SK-N-SH (cell line): ENCODE results near the gene SNCG. TPM values are rescaled to one million over a fixed set of nuclear protein-coding genes. Genes with fewer than 3 reads are reported as not detected.
A peak's percentile ranks its signal among the peaks of the same experiment; 100 is the strongest.
"Not testable (repeated sequence)": the region's sequence is repeated elsewhere in the genome, so short reads cannot be mapped to it uniquely, and the experiment has no call there.

Experiments used
- CTCF ChIA-PET: fragments of 300-600, 350-600 bp; formaldehyde crosslinking; extraction: SDS; loops from one replicate; lab custom pipeline; 2021; lab: Yijun Ruan, JAX
- POLR2A ChIA-PET: fragments of 350-600 bp; sonication (Branson Sonifier 250); formaldehyde crosslinking; extraction: SDS; loops from one replicate; lab custom pipeline; 2020; ENCODE audit warnings: antibody characterized with exemption, inconsistent platforms; lab: Yijun Ruan, JAX
- DNase-seq: peaks from one replicate; pipeline ENCODE4 v3.0.0; 2012
- H2AFZ ChIP-seq: fragments of 200-600 bp; sonication (generic); 2 replicates; pipeline ENCODE4 v1.8.1; 2016; ENCODE audit warnings: antibody characterized with exemption, mild to moderate bottlenecking, low read depth
- H3F3A ChIP-seq: fragments of 200-600 bp; sonication (generic); replicated peaks from 2 replicates; pipeline ENCODE3; 2016; ENCODE audit warnings: antibody characterized with exemption, mild to moderate bottlenecking; ENCODE audit not compliant: insufficient read depth
- H3K27ac ChIP-seq, 2 experiments: fragments of 200-500 bp in 1 of 2; fragments of 200-600 bp in 1 of 2; sonication (Bioruptor generic) in 1 of 2; sonication (generic), shearing (Covaris generic) in 1 of 2; 2 replicates each; pipeline versions ENCODE4 v1.5.1 to v1.6.1; 2014 to 2016; ENCODE audit warnings: low read depth in 2 of 2, inconsistent platforms in 1 of 2, low read length in 1 of 2, mild to moderate bottlenecking in 1 of 2, mixed read lengths in 1 of 2
- H3K27me3 ChIP-seq: fragments of 200-600 bp; sonication (generic), shearing (Covaris generic); 2 replicates; pipeline ENCODE4 v1.6.1; 2016; ENCODE audit warnings: mixed run types; ENCODE audit not compliant: insufficient read depth
- H3K36me3 ChIP-seq, 2 experiments: fragments of 200-500 bp in 1 of 2; fragments of 200-600 bp in 1 of 2; sonication (Bioruptor generic) in 1 of 2; sonication (generic) in 1 of 2; replicated peaks in 1 of 2; 2 replicates each; pipeline versions ENCODE3 to v1.5.1; 2014 to 2016; ENCODE audit warnings: low read length in 1 of 2, mild to moderate bottlenecking in 1 of 2; ENCODE audit not compliant: insufficient read depth in 2 of 2, control insufficient read depth in 1 of 2
- H3K4me1 ChIP-seq, 2 experiments: fragments of 200-500 bp in 1 of 2; fragments of 200-600 bp in 1 of 2; sonication (Bioruptor generic) in 1 of 2; sonication (generic), shearing (Covaris generic) in 1 of 2; 2 replicates each; pipeline versions ENCODE4 v1.5.1 to v1.6.1; 2014 to 2016; ENCODE audit warnings: low read depth in 1 of 2, low read length in 1 of 2, mixed run types in 1 of 2; ENCODE audit not compliant: insufficient read depth in 2 of 2, control insufficient read depth in 1 of 2
- H3K4me2 ChIP-seq: fragments of 200-600 bp; sonication (generic), shearing (Covaris generic); 2 replicates; pipeline ENCODE4 v1.6.1; 2017; ENCODE audit warnings: mixed run types
- H3K4me3 ChIP-seq, 2 experiments: fragments of 200-500 bp in 1 of 2; fragments of 200-600 bp in 1 of 2; sonication (Bioruptor generic) in 1 of 2; sonication (generic), shearing (Covaris generic) in 1 of 2; 2 replicates each; pipeline versions ENCODE4 v1.5.1 to v1.8.1; 2014 to 2016; ENCODE audit warnings: low read depth in 2 of 2, inconsistent platforms in 1 of 2, low read length in 1 of 2, mild to moderate bottlenecking in 1 of 2, mixed read lengths in 1 of 2, moderate library complexity in 1 of 2
- H3K79me2 ChIP-seq: fragments of 200-600 bp; sonication (generic); 2 replicates; pipeline ENCODE4 v1.8.1; 2017; ENCODE audit warnings: mild to moderate bottlenecking; ENCODE audit not compliant: insufficient read depth
- H3K9ac ChIP-seq: fragments of 200-600 bp; sonication (generic); 2 replicates; pipeline ENCODE4 v1.6.1; 2017; ENCODE audit warnings: mixed run types
- H3K9me2 ChIP-seq: fragments of 200-600 bp; sonication (generic); 2 replicates; pipeline ENCODE4 v1.6.1; 2017; ENCODE audit warnings: mixed run types
- H3K9me3 ChIP-seq: fragments of 200-600 bp; sonication (generic); 2 replicates; pipeline ENCODE4 v1.6.1; 2017; ENCODE audit warnings: mixed run types, mild to moderate bottlenecking, moderate library complexity
- H4K20me1 ChIP-seq: fragments of 200-600 bp; sonication (generic); 2 replicates; pipeline ENCODE4 v1.6.1; 2017; ENCODE audit warnings: mild to moderate bottlenecking, mixed run types; ENCODE audit not compliant: insufficient read depth
- EZH2phosphoT487 ChIP-seq: fragments of 200-600 bp; sonication (generic); IDR thresholded peaks from 2 replicates; pipeline ENCODE4 v1.6.1; 2017; ENCODE audit warnings: low read depth, mixed run types, mild to moderate bottlenecking, antibody characterized with exemption, moderate library complexity, borderline replicate concordance
- FOSL2 ChIP-seq: IDR thresholded peaks from 2 replicates; pipeline ENCODE4 v1.4.0; 2012; ENCODE audit warnings: low read depth, mild to moderate bottlenecking, moderate library complexity, borderline replicate concordance
- FOXM1 ChIP-seq: IDR thresholded peaks from 2 replicates; pipeline ENCODE4 v1.4.0; 2012; ENCODE audit warnings: low read depth, mild to moderate bottlenecking
- GABPA ChIP-seq: IDR thresholded peaks from 2 replicates; pipeline ENCODE4 v1.4.0; 2012; ENCODE audit warnings: low read depth, mild to moderate bottlenecking
- NFIC ChIP-seq: IDR thresholded peaks from 2 replicates; pipeline ENCODE4 v1.4.0; 2012; ENCODE audit warnings: borderline replicate concordance
- RCOR1 ChIP-seq: fragments of 150-350 bp; IDR thresholded peaks from 2 replicates; pipeline ENCODE4 v1.6.1; 2017; ENCODE audit warnings: antibody characterized with exemption, low read length
- TAF1 ChIP-seq: IDR thresholded peaks from 2 replicates; pipeline ENCODE4 v1.6.1; 2012; ENCODE audit warnings: low read depth, mild to moderate bottlenecking, low read length, moderate library complexity, borderline replicate concordance
- TCF12 ChIP-seq: IDR thresholded peaks from 2 replicates; pipeline ENCODE4 v1.4.0; 2012
- USF1 ChIP-seq: IDR thresholded peaks from 2 replicates; pipeline ENCODE4 v1.4.0; 2012; ENCODE audit warnings: low read depth, borderline replicate concordance
- YY1 ChIP-seq: IDR thresholded peaks from 2 replicates; pipeline ENCODE4 v1.4.0; 2012; ENCODE audit warnings: low read depth, mild to moderate bottlenecking
- WGBS: methylation state at CpG from one replicate; pipeline ENCODE4 v1.1.6; 2017; ENCODE audit warnings: low lambda C conversion rate; 5-methylcytosine and 5-hydroxymethylcytosine counted together
- polyA plus RNA-seq, 3 experiments: library from polyadenylated mRNA; depleted of rRNA; stranded (reverse); fragments of >200 nt; gene quantifications; 2 replicates each; pipeline ENCODE4 v1.2.3, GENCODE V29; 2012

SNCG gene
- polyA plus RNA-seq, 1 of the 3 experiments (the other 2 are of a cell fraction) = 4.3 TPM

GRCh38 chr10:86932674-86933073, 25.7 kb upstream of the SNCG start:
- Histone ChIP-seq H3K9ac (no peak overlapping the region), H3K79me2 (no peaks in the 10 kb centered on the region), H2AFZ (no peak overlapping the region), H3K27me3 (no peaks in the 10 kb centered on the region), H3K27ac (no peak overlapping the region), H3F3A (peaks cover 10% of the 10 kb centered on the region), H3K4me2 (no peak overlapping the region), H3K36me3 (peaks cover 11 to 23% of the 10 kb centered on the region in 2 experiments), H3K9me3 (no peaks in the 10 kb centered on the region), H3K4me1 (no peaks in the 10 kb centered on the region), H3K4me3 (no peak overlapping the region), H3K9me2 (no peaks in the 10 kb centered on the region), H4K20me1 (no peaks in the 10 kb centered on the region)
- WGBS = 88% methylated on average over 2 of the region's 2 CpGs
- CTCF ChIA-PET = interaction anchor here (0.5 to 1.6 kb wide), 5 partner anchors 11 to 178 kb away, joined by 3 to 4 read pairs (median 3); no protein-coding TSS in a partner anchor
- TF ChIP-seq RCOR1 (no peak), USF1 (no peak), TAF1 (no peak), FOXM1 (no peak), TCF12 (no peak), YY1 (no peak), FOSL2 (no peak), GABPA (no peak)
- no peak for DNase-seq
- POLR2A ChIA-PET = no interaction called here

GRCh38 chr10:86934162-86934711, 24.2 kb upstream of the SNCG start:
- H3K27ac ChIP-seq, H3K4me1 ChIP-seq, H3K4me3 ChIP-seq, H3K9me3 ChIP-seq, H2AFZ ChIP-seq, H3K27me3 ChIP-seq, H4K20me1 ChIP-seq, H3K9ac ChIP-seq, H3K9me2 ChIP-seq, DNase-seq, H3K4me2 ChIP-seq, CTCF ChIA-PET, H3K79me2 ChIP-seq, POLR2A ChIA-PET: not testable (repeated sequence)
- 80% methylated on average over 6 of the region's 6 CpGs for WGBS
- H3F3A ChIP-seq = peaks cover 11% of the 10 kb centered on the region
- peaks cover 7 to 11% of the 10 kb centered on the region in 2 experiments for H3K36me3 ChIP-seq

- peak overlapping the region; percentile 48; the same call in 1 of the 2 replicates for H3K4me2 ChIP-seq
Measured at GRCh38 chr10:86936661-86937501, 21.5 kb upstream of the SNCG start.

More at GRCh38 chr10:86936661-86937501, 21.5 kb upstream of the SNCG start:
- WGBS = 14% methylated on average over 4 of the region's 13 CpGs
- Histone ChIP-seq H4K20me1 (no peaks in the 10 kb centered on the region), H3F3A (peaks cover 11% of the 10 kb centered on the region), H3K79me2 (no peaks in the 10 kb centered on the region), H3K36me3 (no peaks in the 10 kb centered on the region), H3K4me3 (peak overlapping the region in 1 of 2 experiments; percentile 37; a peak in 1 of 4 replicates), H3K27me3 (no peaks in the 10 kb centered on the region), H2AFZ (peak overlapping the region; percentile 75; the same call in 1 of the 2 replicates), H3K9me3 (no peaks in the 10 kb centered on the region), H3K27ac (peak overlapping the region in 1 of 2 experiments; percentile 58; a peak in 2 of 4 replicates), H3K9ac (no peak overlapping the region), H3K9me2 (no peaks in the 10 kb centered on the region), H3K4me1 (no peaks in the 10 kb centered on the region)
- POLR2A ChIA-PET = no interaction called here
- DNase-seq = no peak
- CTCF ChIA-PET = interaction anchor here (0.6 to 4.5 kb wide), 3 partner anchors 30 to 249 kb away, joined by 3 to 23 read pairs (median 4); no protein-coding TSS in a partner anchor
- TF ChIP-seq NFIC (peak; percentile 24; the same call in 1 of the 2 replicates), FOSL2 (peak; percentile 51), EZH2phosphoT487 (no peak)
